SU-DHL-6 (cell line): ENCODE data around the gene GPR33.

ENCODE experiments used
- H2AFZ ChIP-seq: fragments of 200-600 bp; sonication (generic); 2 replicates; pipeline ENCODE4 v1.6.1; 2014; ENCODE audit warnings: low read depth, mild to moderate bottlenecking, moderate library complexity, mixed read lengths, antibody characterized with exemption, low read length; ENCODE audit not compliant: severe bottlenecking
- H3F3A ChIP-seq: fragments of 200-600 bp; shearing (Covaris generic); 2 replicates; pipeline ENCODE4 v1.6.0; 2016; ENCODE audit warnings: antibody characterized with exemption, mild to moderate bottlenecking; ENCODE audit not compliant: insufficient read depth
- H3K27ac ChIP-seq: fragments of 200-600 bp; sonication (generic); 2 replicates; pipeline ENCODE4 v1.5.1; 2016; ENCODE audit warnings: low read depth, mild to moderate bottlenecking, low read length, moderate library complexity, mixed read lengths
- H3K27me3 ChIP-seq: fragments of 200-600 bp; sonication (generic), shearing (Covaris generic); 2 replicates; pipeline ENCODE4 v1.6.0; 2014; ENCODE audit warnings: mild to moderate bottlenecking, low read length
- H3K36me3 ChIP-seq: fragments of 200-600 bp; sonication (generic); 2 replicates; pipeline ENCODE4 v1.6.1; 2014; ENCODE audit warnings: mild to moderate bottlenecking, low read length, mixed read lengths
- H3K4me2 ChIP-seq: fragments of 300-600, 200-600 bp; shearing (Covaris generic), sonication (generic); 2 replicates; pipeline ENCODE4 v1.6.0; 2014; ENCODE audit warnings: low read length, low read depth, mild to moderate bottlenecking; ENCODE audit not compliant: poor library complexity, severe bottlenecking
- H3K4me3 ChIP-seq: fragments of 200-600 bp; sonication (generic); 2 replicates; pipeline ENCODE4 v1.5.1; 2014; ENCODE audit warnings: antibody characterized with exemption, low read length, mild to moderate bottlenecking, mixed read lengths; ENCODE audit not compliant: insufficient read depth, poor library complexity, severe bottlenecking
- H3K79me2 ChIP-seq: fragments of 200-600 bp; sonication (generic); 2 replicates; pipeline ENCODE4 v1.6.1; 2014; ENCODE audit warnings: mild to moderate bottlenecking, low read length, moderate library complexity; ENCODE audit not compliant: insufficient read depth
- H3K9ac ChIP-seq: fragments of 200-600 bp; sonication (generic); 2 replicates; pipeline ENCODE4 v1.7.0; 2014; ENCODE audit warnings: mild to moderate bottlenecking, low read length
- H3K9me2 ChIP-seq: fragments of 200-600 bp; sonication (generic); replicated peaks from 2 replicates; pipeline ENCODE4 v1.6.1; 2014; ENCODE audit warnings: low read length; ENCODE audit not compliant: insufficient read depth
- H3K9me3 ChIP-seq: fragments of 200-600 bp; sonication (generic); 2 replicates; pipeline ENCODE4 v1.6.1; 2014; ENCODE audit warnings: low read length, mixed read lengths; ENCODE audit not compliant: insufficient read depth
- H4K20me1 ChIP-seq: fragments of 200-600 bp; sonication (generic); 2 replicates; pipeline ENCODE4 v1.6.1; 2014; ENCODE audit warnings: low read depth, mild to moderate bottlenecking, antibody characterized with exemption, low read length, moderate library complexity, mixed read lengths
- CTCF ChIP-seq: fragments of 200-600 bp; sonication (generic); IDR thresholded peaks from one replicate; pipeline ENCODE4 v1.5.1; 2017; ENCODE audit warnings: antibody characterized with exemption, mild to moderate bottlenecking, low read length, moderate library complexity; ENCODE audit not compliant: insufficient read depth, poor library complexity, severe bottlenecking
- EZH2phosphoT487 ChIP-seq: fragments of 200-600 bp; sonication (generic), shearing (Covaris generic); conservative IDR thresholded peaks from 2 replicates; pipeline ENCODE4 v1.6.1; 2018; ENCODE audit warnings: mild to moderate bottlenecking, antibody characterized with exemption, low read length, moderate library complexity, mixed read lengths

Gene GPR33

DNA sequence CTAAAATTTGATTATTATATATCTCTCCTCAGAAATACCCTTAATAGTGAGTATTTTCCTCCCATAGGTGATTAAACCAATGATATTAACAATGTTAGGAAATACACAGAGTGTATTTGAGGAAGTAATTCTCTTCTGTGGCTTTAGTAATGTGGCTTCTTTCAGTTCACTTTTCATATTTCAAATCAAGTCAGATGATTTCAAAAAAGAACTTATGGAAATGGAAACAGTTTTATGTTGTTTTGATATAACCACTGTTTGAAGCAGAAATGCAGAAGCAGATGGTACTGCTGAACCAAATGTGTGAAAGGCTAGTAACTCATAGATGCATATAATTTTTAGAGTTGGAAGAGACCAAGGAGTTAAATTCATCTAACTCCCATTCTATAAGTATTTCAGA lies 1.9 kb upstream of the GPR33 start:
- H3K9ac ChIP-seq = no peak overlapping the region
- H3K4me2 ChIP-seq = no peak overlapping the region
- H3K27ac ChIP-seq = no peak overlapping the region
- H3K36me3 ChIP-seq = no peaks in the 10 kb centered on the region
- no peaks in the 10 kb centered on the region for H3F3A ChIP-seq
- TF ChIP-seq EZH2phosphoT487 (no peak), CTCF (no peak)
- no peaks in the 10 kb centered on the region for H3K9me3 ChIP-seq
- H3K79me2 ChIP-seq = no peaks in the 10 kb centered on the region
- no peak overlapping the region for H3K4me3 ChIP-seq
- no peaks in the 10 kb centered on the region for H3K9me2 ChIP-seq
- no peaks in the 10 kb centered on the region for H4K20me1 ChIP-seq
- H3K27me3 ChIP-seq = no peaks in the 10 kb centered on the region
- no peak overlapping the region for H2AFZ ChIP-seq

DNA sequence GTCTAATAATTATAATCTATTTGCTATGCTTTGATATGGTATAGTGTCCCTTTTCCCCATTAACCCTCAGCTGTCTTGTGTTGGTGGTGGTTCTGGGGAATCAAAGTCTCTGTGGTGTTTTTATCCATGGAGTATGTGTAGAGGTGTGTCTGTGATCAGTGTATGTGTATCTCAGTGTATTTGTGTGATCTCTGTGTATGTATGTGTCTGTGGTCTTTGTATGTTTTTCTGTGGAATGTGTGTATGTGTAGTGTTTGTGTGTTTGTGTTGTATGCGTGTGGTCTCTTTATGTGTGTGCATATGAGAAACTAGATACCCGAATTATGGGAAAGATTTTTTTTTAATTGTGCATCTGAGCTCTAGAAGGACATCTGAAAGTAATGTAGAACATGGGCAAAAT lies 1.1 kb downstream of the GPR33 start:
- Histone ChIP-seq H3K4me2 (no peak overlapping the region), H3K9ac (no peak overlapping the region), H3K27ac (no peak overlapping the region), H3K4me3 (no peak overlapping the region), H4K20me1 (no peaks in the 10 kb centered on the region), H2AFZ (no peak overlapping the region), H3K27me3 (no peaks in the 10 kb centered on the region), H3K9me2 (no peaks in the 10 kb centered on the region), H3F3A (no peaks in the 10 kb centered on the region), H3K36me3 (no peaks in the 10 kb centered on the region), H3K9me3 (no peaks in the 10 kb centered on the region), H3K79me2 (no peaks in the 10 kb centered on the region)
- no peak for TF ChIP-seq CTCF
- no peak for TF ChIP-seq EZH2phosphoT487

DNA sequence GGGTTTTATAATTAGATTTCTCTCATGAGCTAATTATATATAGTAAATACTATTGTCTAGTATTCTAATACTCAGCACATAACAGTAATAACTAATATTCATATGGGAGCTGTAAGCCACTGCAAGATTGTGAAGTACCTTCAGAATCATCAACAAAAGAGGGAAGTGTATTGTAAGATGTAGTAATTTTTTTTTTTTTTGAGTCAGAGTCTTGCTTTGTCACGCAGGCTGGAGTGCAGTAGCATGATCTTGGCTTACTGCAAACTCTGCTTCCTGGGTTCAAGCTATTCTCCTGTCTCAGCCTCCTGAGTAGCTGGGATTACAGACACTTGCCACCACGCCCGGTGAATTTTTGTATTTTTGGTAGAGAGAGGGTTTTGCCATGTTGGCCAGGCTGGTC lies 3.1 kb downstream of the GPR33 start:
- H3K4me3 ChIP-seq = no peak overlapping the region
- no peak overlapping the region for H3K4me2 ChIP-seq
- H3K36me3 ChIP-seq = no peaks in the 10 kb centered on the region
- TF ChIP-seq CTCF (no peak), EZH2phosphoT487 (no peak)
- no peaks in the 10 kb centered on the region for H3K27me3 ChIP-seq
- no peaks in the 10 kb centered on the region for H3K9me3 ChIP-seq
- H4K20me1 ChIP-seq = no peaks in the 10 kb centered on the region
- H3K9me2 ChIP-seq = no peaks in the 10 kb centered on the region
- no peaks in the 10 kb centered on the region for H3F3A ChIP-seq
- H3K27ac ChIP-seq = no peak overlapping the region
- H3K9ac ChIP-seq = no peak overlapping the region
- no peak overlapping the region for H2AFZ ChIP-seq
- H3K79me2 ChIP-seq = no peaks in the 10 kb centered on the region

DNA sequence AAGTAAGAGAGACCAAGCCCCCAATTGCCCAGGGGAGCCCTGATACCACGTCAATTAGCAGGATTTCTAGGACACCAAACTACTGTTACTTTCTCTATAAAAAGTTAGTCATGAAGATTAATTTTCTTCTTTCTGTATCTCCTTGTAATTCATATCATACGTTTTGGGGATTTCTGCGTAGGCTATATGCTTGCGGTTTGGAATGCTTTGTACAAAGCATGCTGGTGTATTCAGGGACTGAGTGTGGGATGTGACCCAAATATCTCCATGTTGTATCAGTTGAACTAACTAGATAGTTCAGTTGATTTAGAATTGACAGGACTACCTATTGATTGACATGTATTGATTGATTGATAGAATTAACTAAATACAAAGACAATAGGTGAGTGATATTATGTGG lies 7.7 kb downstream of the GPR33 start:
- no peak for TF ChIP-seq EZH2phosphoT487
- TF ChIP-seq CTCF = no peak
- Histone ChIP-seq H4K20me1 (no peaks in the 10 kb centered on the region), H3K4me2 (no peak overlapping the region), H2AFZ (no peak overlapping the region), H3F3A (no peaks in the 10 kb centered on the region), H3K36me3 (no peaks in the 10 kb centered on the region), H3K9ac (no peak overlapping the region), H3K4me3 (no peak overlapping the region), H3K27ac (no peak overlapping the region), H3K9me3 (no peaks in the 10 kb centered on the region), H3K79me2 (no peaks in the 10 kb centered on the region), H3K9me2 (no peaks in the 10 kb centered on the region), H3K27me3 (no peaks in the 10 kb centered on the region)
